ENCODE data around the gene INSYN2B.

Gene INSYN2B

GRCh38 chr5:169897481-169897880 lies 82.8 kb downstream of the INSYN2B start:
- Mint-ChIP-seq H3K36me3 (ENCODE audit: insufficient read depth) (peaks cover 22% of the 10 kb centered on the region), H3K9me3 (no peaks in the 10 kb centered on the region)
- ATAC-seq (replicated peaks; ENCODE audit: extremely low read depth, poor library complexity, severe bottlenecking): no peak

GRCh38 chr5:169895926-169896325 lies 84.4 kb downstream of the INSYN2B start:
- Mint-ChIP-seq H3K27me3 (no peaks in the 10 kb centered on the region), H3K27ac (ENCODE audit: low read depth) (no peak overlapping the region), H3K36me3 (ENCODE audit: insufficient read depth) (peaks cover 16% of the 10 kb centered on the region), H3K4me3 (no peak overlapping the region), H3K9me3 (no peaks in the 10 kb centered on the region), H3K4me1 (peaks cover 47% of the 10 kb centered on the region)
- ATAC-seq (replicated peaks; ENCODE audit: extremely low read depth, poor library complexity, severe bottlenecking) (no peak), DNase-seq (ENCODE audit: low spot score in 2 of 2) (no peak)

More at GRCh38 chr5:169897481-169897880, 82.8 kb downstream of the INSYN2B start:
- no peak overlapping the region for H3K27ac Mint-ChIP-seq (ENCODE audit: low read depth)
- no peak for DNase-seq (ENCODE audit: low spot score in 2 of 2)
- H3K27me3 Mint-ChIP-seq: no peaks in the 10 kb centered on the region
- peaks cover 57% of the 10 kb centered on the region for H3K4me1 Mint-ChIP-seq
- no peak overlapping the region for H3K4me3 Mint-ChIP-seq

GRCh38 chr5:169893571-169893970 lies 86.7 kb downstream of the INSYN2B start:
- no peak for ATAC-seq (replicated peaks; ENCODE audit: extremely low read depth, poor library complexity, severe bottlenecking)
- Mint-ChIP-seq H3K9me3 (no peaks in the 10 kb centered on the region), H3K4me1 (peaks cover 43% of the 10 kb centered on the region), H3K36me3 (ENCODE audit: insufficient read depth) (peaks cover 14% of the 10 kb centered on the region), H3K27me3 (no peaks in the 10 kb centered on the region), H3K27ac (ENCODE audit: low read depth) (no peak overlapping the region), H3K4me3 (no peak overlapping the region)
- DNase-seq (ENCODE audit: low spot score in 2 of 2): no peak

GRCh38 chr5:169893010-169893409 lies 87.3 kb downstream of the INSYN2B start:
- Mint-ChIP-seq H3K4me1 (peaks cover 43% of the 10 kb centered on the region), H3K9me3 (no peaks in the 10 kb centered on the region), H3K4me3 (no peak overlapping the region), H3K27me3 (no peaks in the 10 kb centered on the region), H3K36me3 (ENCODE audit: insufficient read depth) (peaks cover 16% of the 10 kb centered on the region), H3K27ac (ENCODE audit: low read depth) (peak overlapping the region; percentile 1)
- DNase-seq (ENCODE audit: low spot score in 2 of 2): no peak
- no peak for ATAC-seq (replicated peaks; ENCODE audit: extremely low read depth, poor library complexity, severe bottlenecking)

- H3K27ac Mint-ChIP-seq (ENCODE audit: low read depth): no peak overlapping the region
- DNase-seq (ENCODE audit: low spot score in 2 of 2) (no peak), ATAC-seq (replicated peaks; ENCODE audit: extremely low read depth, poor library complexity, severe bottlenecking) (no peak)
- peaks cover 43% of the 10 kb centered on the region for H3K4me1 Mint-ChIP-seq
- H3K36me3 Mint-ChIP-seq (ENCODE audit: insufficient read depth): peaks cover 6% of the 10 kb centered on the region
- no peak overlapping the region for H3K4me3 Mint-ChIP-seq
- H3K9me3 Mint-ChIP-seq: no peaks in the 10 kb centered on the region
- H3K27me3 Mint-ChIP-seq: no peaks in the 10 kb centered on the region
Measured at GRCh38 chr5:169889572-169889971, 90.7 kb downstream of the INSYN2B start.

- Mint-ChIP-seq H3K4me3 (no peak overlapping the region), H3K4me1 (peaks cover 44% of the 10 kb centered on the region), H3K36me3 (ENCODE audit: insufficient read depth) (peaks cover 2% of the 10 kb centered on the region), H3K27ac (ENCODE audit: low read depth) (no peak overlapping the region), H3K27me3 (no peaks in the 10 kb centered on the region), H3K9me3 (no peaks in the 10 kb centered on the region)
- ATAC-seq (replicated peaks; ENCODE audit: extremely low read depth, poor library complexity, severe bottlenecking) (no peak), DNase-seq (ENCODE audit: low spot score in 2 of 2) (no peak)
Measured at GRCh38 chr5:169886677-169887076, 93.6 kb downstream of the INSYN2B start.

GRCh38 chr5:169886033-169886432 lies 94.3 kb downstream of the INSYN2B start:
- no peak for DNase-seq (ENCODE audit: low spot score in 2 of 2)
- Mint-ChIP-seq H3K4me3 (no peak overlapping the region), H3K27me3 (no peaks in the 10 kb centered on the region), H3K27ac (ENCODE audit: low read depth) (no peak overlapping the region), H3K36me3 (ENCODE audit: insufficient read depth) (peaks cover 2% of the 10 kb centered on the region), H3K4me1 (peaks cover 41% of the 10 kb centered on the region), H3K9me3 (no peaks in the 10 kb centered on the region)
- ATAC-seq (replicated peaks; ENCODE audit: extremely low read depth, poor library complexity, severe bottlenecking): no peak

- H3K9me3 Mint-ChIP-seq: no peaks in the 10 kb centered on the region
- DNase-seq (ENCODE audit: low spot score in 2 of 2) (no peak), ATAC-seq (replicated peaks; ENCODE audit: extremely low read depth, poor library complexity, severe bottlenecking) (no peak)
- H3K4me1 Mint-ChIP-seq: peaks cover 49% of the 10 kb centered on the region
- H3K27me3 Mint-ChIP-seq: no peaks in the 10 kb centered on the region
- no peak overlapping the region for H3K27ac Mint-ChIP-seq (ENCODE audit: low read depth)
- H3K4me3 Mint-ChIP-seq: no peak overlapping the region
- peaks cover 5% of the 10 kb centered on the region for H3K36me3 Mint-ChIP-seq (ENCODE audit: insufficient read depth)
Measured at GRCh38 chr5:169881702-169882303, 98.5 kb downstream of the INSYN2B start.

GRCh38 chr5:169880785-169881184 lies 99.5 kb downstream of the INSYN2B start:
- no peak overlapping the region for H3K4me3 Mint-ChIP-seq
- peaks cover 57% of the 10 kb centered on the region for H3K4me1 Mint-ChIP-seq
- DNase-seq (ENCODE audit: low spot score in 2 of 2) (no peak), ATAC-seq (replicated peaks; ENCODE audit: extremely low read depth, poor library complexity, severe bottlenecking) (no peak)
- no peaks in the 10 kb centered on the region for H3K9me3 Mint-ChIP-seq
- no peaks in the 10 kb centered on the region for H3K27me3 Mint-ChIP-seq
- peaks cover 8% of the 10 kb centered on the region for H3K36me3 Mint-ChIP-seq (ENCODE audit: insufficient read depth)
- H3K27ac Mint-ChIP-seq (ENCODE audit: low read depth): no peak overlapping the region

- DNase-seq (ENCODE audit: low spot score in 2 of 2) (no peak), ATAC-seq (replicated peaks; ENCODE audit: extremely low read depth, poor library complexity, severe bottlenecking) (no peak)
- H3K36me3 Mint-ChIP-seq (ENCODE audit: insufficient read depth): peaks cover 8% of the 10 kb centered on the region
- H3K27ac Mint-ChIP-seq (ENCODE audit: low read depth): no peak overlapping the region
- no peaks in the 10 kb centered on the region for H3K9me3 Mint-ChIP-seq
- no peaks in the 10 kb centered on the region for H3K27me3 Mint-ChIP-seq
- H3K4me3 Mint-ChIP-seq: no peak overlapping the region
- H3K4me1 Mint-ChIP-seq: peaks cover 60% of the 10 kb centered on the region
Measured at GRCh38 chr5:169880012-169880663, 100.2 kb downstream of the INSYN2B start.

GRCh38 chr5:169876386-169876785 lies 103.9 kb downstream of the INSYN2B start:
- peaks cover 45% of the 10 kb centered on the region for H3K4me1 Mint-ChIP-seq
- no peak for ATAC-seq (replicated peaks; ENCODE audit: extremely low read depth, poor library complexity, severe bottlenecking)
- no peak overlapping the region for H3K4me3 Mint-ChIP-seq

GRCh38 chr5:169875731-169876130 lies 104.6 kb downstream of the INSYN2B start:
- DNase-seq (ENCODE audit: low spot score in 2 of 2) (no peak), ATAC-seq (replicated peaks; ENCODE audit: extremely low read depth, poor library complexity, severe bottlenecking) (no peak)
- H3K27me3 Mint-ChIP-seq: no peaks in the 10 kb centered on the region
- H3K4me1 Mint-ChIP-seq: peaks cover 44% of the 10 kb centered on the region
- no peak overlapping the region for H3K4me3 Mint-ChIP-seq
- peaks cover 13% of the 10 kb centered on the region for H3K36me3 Mint-ChIP-seq (ENCODE audit: insufficient read depth)
- H3K9me3 Mint-ChIP-seq: no peaks in the 10 kb centered on the region
- peak overlapping the region; percentile 40 for H3K27ac Mint-ChIP-seq (ENCODE audit: low read depth)

More at GRCh38 chr5:169876386-169876785, 103.9 kb downstream of the INSYN2B start:
- peaks cover 13% of the 10 kb centered on the region for H3K36me3 Mint-ChIP-seq (ENCODE audit: insufficient read depth)
- H3K9me3 Mint-ChIP-seq: no peaks in the 10 kb centered on the region
- H3K27ac Mint-ChIP-seq (ENCODE audit: low read depth): peak overlapping the region; percentile 40
- no peaks in the 10 kb centered on the region for H3K27me3 Mint-ChIP-seq
- no peak for DNase-seq (ENCODE audit: low spot score in 2 of 2)

GRCh38 chr5:169875091-169875728 lies 105.1 kb downstream of the INSYN2B start:
- no peak overlapping the region for H3K4me3 Mint-ChIP-seq
- no peak for ATAC-seq (replicated peaks; ENCODE audit: extremely low read depth, poor library complexity, severe bottlenecking)
- peak overlapping the region; percentile 40 for H3K27ac Mint-ChIP-seq (ENCODE audit: low read depth)
- DNase-seq (ENCODE audit: low spot score in 2 of 2): no peak
- no peaks in the 10 kb centered on the region for H3K9me3 Mint-ChIP-seq
- no peaks in the 10 kb centered on the region for H3K27me3 Mint-ChIP-seq
- H3K4me1 Mint-ChIP-seq: peaks cover 39% of the 10 kb centered on the region
- peaks cover 13% of the 10 kb centered on the region for H3K36me3 Mint-ChIP-seq (ENCODE audit: insufficient read depth)
